HG03196 (cell line): ENCODE data around the gene KIAA1958.
A peak's percentile ranks its signal among the peaks of the same experiment; 100 is the strongest.
"Not testable (repeated sequence)": the region's sequence is repeated elsewhere in the genome, so short reads cannot be mapped to it uniquely, and the experiment has no call there.

Experiments used
- ATAC-seq: cut with Tn5 transposase; IDR thresholded peaks from one replicate; pipeline ENCODE4 v1.9.1; 2021; ENCODE audit not compliant: unreplicated experiment

KIAA1958 gene

GRCh38 chr9:112582371-112583262 lies 96.0 kb downstream of the KIAA1958 start:
- no peak for ATAC-seq

GRCh38 chr9:112586599-112587155 lies 100.0 kb downstream of the KIAA1958 start:
- no peak for ATAC-seq

- not testable (repeated sequence) for ATAC-seq
Measured at GRCh38 chr9:112591875-112592274, 105.2 kb downstream of the KIAA1958 start.

GRCh38 chr9:112599732-112600131 lies 113.1 kb downstream of the KIAA1958 start:
- no peak for ATAC-seq

GRCh38 chr9:112601636-112602035 lies 115.0 kb downstream of the KIAA1958 start:
- no peak for ATAC-seq

- no peak for ATAC-seq
Measured at GRCh38 chr9:112604790-112605189, 118.2 kb downstream of the KIAA1958 start.

- peak; percentile 71 for ATAC-seq
Measured at GRCh38 chr9:112605518-112605917, 118.9 kb downstream of the KIAA1958 start.

GRCh38 chr9:112605963-112606699 lies 119.5 kb downstream of the KIAA1958 start:
- no peak for ATAC-seq

GRCh38 chr9:112608851-112609250 lies 122.2 kb downstream of the KIAA1958 start:
- no peak for ATAC-seq

- ATAC-seq, result no peak
Measured at GRCh38 chr9:112615584-112616266, 129.1 kb downstream of the KIAA1958 start.

- ATAC-seq, result no peak
Measured at GRCh38 chr9:112617371-112617770, 130.7 kb downstream of the KIAA1958 start.

- ATAC-seq, result no peak
Measured at GRCh38 chr9:112618385-112619009, 131.9 kb downstream of the KIAA1958 start.

GRCh38 chr9:112620388-112620787 lies 133.8 kb downstream of the KIAA1958 start:
- ATAC-seq, result no peak

GRCh38 chr9:112621018-112621655 lies 134.5 kb downstream of the KIAA1958 start:
- ATAC-seq, result no peak

GRCh38 chr9:112623198-112623597 lies 136.6 kb downstream of the KIAA1958 start:
- ATAC-seq, result no peak

- no peak for ATAC-seq
Measured at GRCh38 chr9:112624711-112625707, 138.4 kb downstream of the KIAA1958 start.

GRCh38 chr9:112629671-112630485 lies 143.3 kb downstream of the KIAA1958 start:
- ATAC-seq, result no peak
